H1 (cell line): ENCODE data around the gene CADM2. TPM values are rescaled to one million over a fixed set of nuclear protein-coding genes. Genes with fewer than 3 reads are reported as not detected.

Experiments used
- CHD2 ChIP-seq: IDR thresholded peaks from 2 replicates; pipeline ENCODE4 v1.6.1; 2012; ENCODE audit warnings: low read length, improper control_type of control experiment
- CHD7 ChIP-seq: fragments of 300-600 bp; sonication (generic); IDR thresholded peaks from 2 replicates; pipeline ENCODE4 v1.7.1; 2012; ENCODE audit warnings: low read length, moderate library complexity, mild to moderate bottlenecking, inconsistent platforms; ENCODE audit not compliant: insufficient replicate concordance
- E2F6 ChIP-seq: IDR thresholded peaks from 2 replicates; pipeline ENCODE4 v1.6.1; 2012; ENCODE audit warnings: inconsistent platforms
- KDM1A ChIP-seq: fragments of 200-600, 300-600 bp; sonication (generic); IDR thresholded peaks from 2 replicates; pipeline ENCODE4 v1.7.1; 2016; ENCODE audit warnings: mild to moderate bottlenecking, low read length, borderline replicate concordance
- MAFK ChIP-seq: IDR thresholded peaks from 2 replicates; pipeline ENCODE4 v1.6.1; 2012; ENCODE audit warnings: low read depth, mild to moderate bottlenecking, improper control_type of control experiment, low read length
- MAX ChIP-seq: IDR thresholded peaks from 2 replicates; pipeline ENCODE4 v1.6.1; 2012; ENCODE audit warnings: inconsistent platforms
- RBBP5 ChIP-seq: IDR thresholded peaks from 2 replicates; pipeline ENCODE4 v1.7.1; 2012; ENCODE audit warnings: low read depth, mild to moderate bottlenecking, inconsistent platforms, low read length, moderate library complexity, borderline replicate concordance
- RFX5 ChIP-seq: IDR thresholded peaks from 2 replicates; pipeline ENCODE4 v1.6.1; 2011; ENCODE audit warnings: low read depth, low read length, improper control_type of control experiment, borderline replicate concordance
- SIX5 ChIP-seq: IDR thresholded peaks from 2 replicates; pipeline ENCODE4 v1.6.1; 2011; ENCODE audit warnings: mild to moderate bottlenecking, low read depth, low read length
- TAF1 ChIP-seq: IDR thresholded peaks from 2 replicates; pipeline ENCODE4 v1.6.1; 2011; ENCODE audit warnings: mild to moderate bottlenecking, low read depth, low read length
- YY1 ChIP-seq: IDR thresholded peaks from 2 replicates; pipeline ENCODE4 v1.6.1; 2011; ENCODE audit warnings: low read depth, mild to moderate bottlenecking, low read length
- ZNF274 ChIP-seq: IDR thresholded peaks from 2 replicates; pipeline ENCODE4 v1.7.0; 2012; ENCODE audit warnings: low read length, borderline replicate concordance; ENCODE audit errors: extremely low read depth
- polyA plus RNA-seq, 7 experiments: library from polyadenylated mRNA; depleted of rRNA in 3 of 7; stranded (reverse) in 5 of 7; unstranded in 2 of 7; fragments of >200 nt in 5 of 7; fragments of 200-250 nt in 2 of 7; gene quantifications; 1 replicate in 5 of 7; 2 replicates in 1 of 7; 4 replicates in 1 of 7; pipeline versions ENCODE4 v1.2.1 to v1.2.3, GENCODE V29; 2011 to 2013; ENCODE audit warnings: missing spikeins in 2 of 7, mixed read lengths in 2 of 7
- total RNA-seq: library from RNA; stranded (reverse); fragmentation: NEBNext Ultra II Directional; extraction: Animal tissue kit (Norgen Biotek cat#: 25700); gene quantifications from 2 replicates; pipeline ENCODE4 v1.2.1, GENCODE V29; 2021

CADM2 gene
- total and polyA plus RNA-seq, 2 of the 8 experiments (the other 6 are each of a cell fraction or from before 2014, with no cell fraction given), result 14.9 to 20.9 TPM

- TF ChIP-seq CHD7 (no peak), RFX5 (no peak), RBBP5 (no peak), TAF1 (no peak), KDM1A (no peak), YY1 (no peak), MAFK (no peak), SIX5 (no peak), CHD2 (no peak), MAX (no peak), ZNF274 (no peak), E2F6 (no peak)
Observed at GRCh38 chr3:84962415-84962814, 3.6 kb downstream of the CADM2 start (continued).
